GM10266 (cell line): ENCODE data around the gene TTC39C.

ENCODE experiments used
- DNase-seq: peaks from one replicate; pipeline ENCODE4 v3.0.0; 2012; ENCODE audit errors: extremely low spot score
- TF ChIP-seq, protein P1 (sequence below): IDR thresholded peaks from 2 replicates; pipeline ENCODE4 v1.5.1; 2012; ENCODE audit warnings: mild to moderate bottlenecking, low read depth; ENCODE audit not compliant: control insufficient read depth, insufficient read depth; ENCODE audit errors: missing control alignments

TTC39C gene

DNA sequence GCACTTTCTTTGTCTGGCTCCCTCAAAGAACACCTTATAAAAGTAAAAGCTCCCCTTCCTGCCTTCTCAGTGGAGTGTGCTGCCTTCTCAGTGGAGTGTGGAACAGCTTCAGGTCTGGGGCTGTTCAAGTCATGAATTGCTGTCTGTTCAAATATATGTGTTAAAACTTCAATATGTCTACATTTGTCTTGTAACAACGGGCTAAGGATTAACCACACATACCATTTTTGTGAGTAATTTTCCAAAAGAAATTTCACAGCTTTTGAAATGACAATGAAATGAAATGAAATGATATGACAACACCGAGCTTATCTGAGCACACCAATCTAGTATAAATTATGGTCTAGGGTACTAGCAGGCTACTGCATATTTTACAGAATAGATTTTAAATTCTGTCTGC lies 167.3 kb downstream of the TTC39C start:
- no peak for DNase-seq
- TF ChIP-seq, protein P1, sequence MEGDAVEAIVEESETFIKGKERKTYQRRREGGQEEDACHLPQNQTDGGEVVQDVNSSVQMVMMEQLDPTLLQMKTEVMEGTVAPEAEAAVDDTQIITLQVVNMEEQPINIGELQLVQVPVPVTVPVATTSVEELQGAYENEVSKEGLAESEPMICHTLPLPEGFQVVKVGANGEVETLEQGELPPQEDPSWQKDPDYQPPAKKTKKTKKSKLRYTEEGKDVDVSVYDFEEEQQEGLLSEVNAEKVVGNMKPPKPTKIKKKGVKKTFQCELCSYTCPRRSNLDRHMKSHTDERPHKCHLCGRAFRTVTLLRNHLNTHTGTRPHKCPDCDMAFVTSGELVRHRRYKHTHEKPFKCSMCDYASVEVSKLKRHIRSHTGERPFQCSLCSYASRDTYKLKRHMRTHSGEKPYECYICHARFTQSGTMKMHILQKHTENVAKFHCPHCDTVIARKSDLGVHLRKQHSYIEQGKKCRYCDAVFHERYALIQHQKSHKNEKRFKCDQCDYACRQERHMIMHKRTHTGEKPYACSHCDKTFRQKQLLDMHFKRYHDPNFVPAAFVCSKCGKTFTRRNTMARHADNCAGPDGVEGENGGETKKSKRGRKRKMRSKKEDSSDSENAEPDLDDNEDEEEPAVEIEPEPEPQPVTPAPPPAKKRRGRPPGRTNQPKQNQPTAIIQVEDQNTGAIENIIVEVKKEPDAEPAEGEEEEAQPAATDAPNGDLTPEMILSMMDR: no peak
